GM19239 (cell line): Measurements from ENCODE around the gene AKR1B15.
"Not testable (repeated sequence)": the region's sequence is repeated elsewhere in the genome, so short reads cannot be mapped to it uniquely, and the experiment has no call there.

ENCODE experiments used
- DNase-seq: peaks from one replicate; pipeline ENCODE4 v3.0.0; 2011; ENCODE audit warnings: low spot score; ENCODE audit not compliant: insufficient read length
- FAIRE-seq: peaks from 2 replicates; lab custom pipeline; 2011; peaks lifted over from hg19 to GRCh38; lab: Jason Lieb, UNC

The AKR1B15 gene

DNA sequence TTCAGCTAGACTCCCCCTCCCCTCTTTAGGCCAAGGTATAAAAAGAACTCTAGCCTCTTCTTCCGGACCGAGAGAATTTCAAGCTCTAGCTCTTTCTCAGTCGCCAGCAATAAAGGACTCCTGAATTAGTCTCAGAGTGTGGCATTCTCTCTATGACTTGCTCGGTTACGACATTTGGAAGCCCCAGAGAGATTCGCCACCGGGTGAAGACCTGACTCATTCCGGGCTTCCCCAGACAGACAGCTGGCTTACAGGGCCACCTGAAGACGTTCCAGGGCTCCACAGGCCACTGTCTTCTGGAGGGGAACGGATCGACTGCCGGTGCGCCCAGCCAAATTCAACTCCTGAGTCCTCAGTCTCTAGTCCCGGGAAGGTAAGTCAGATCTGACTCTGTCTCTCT, at the start of gene AKR1B15:
Gene AKR1B15, plus strand, starts transcription at position 234 of the 400 bp plus-strand sequence. CDS start 15,510 bp downstream, outside the sequence.
- FAIRE-seq: peak; percentile 49
- peak; percentile 50 for DNase-seq

DNA sequence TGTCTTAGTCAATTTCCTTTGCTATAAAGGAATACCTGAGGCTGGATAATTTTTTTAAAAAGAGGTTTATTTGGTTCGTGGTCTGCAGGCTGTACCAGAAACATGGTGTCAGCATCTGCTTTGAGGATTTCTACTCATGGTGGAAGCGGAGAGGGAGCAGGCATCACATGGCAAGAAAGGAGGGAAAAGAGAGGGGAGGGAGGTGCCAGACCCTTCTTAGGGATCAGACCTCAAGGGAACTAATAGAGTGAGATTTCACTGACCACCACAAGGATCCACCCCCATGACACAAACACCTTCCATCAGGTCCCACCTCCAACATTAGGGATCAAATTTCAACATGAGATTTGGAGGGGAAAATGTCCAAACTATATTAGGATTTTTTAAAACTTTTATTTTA, 48.5 kb upstream of the AKR1B15 start:
- no peak for FAIRE-seq
- DNase-seq: no peak

DNA sequence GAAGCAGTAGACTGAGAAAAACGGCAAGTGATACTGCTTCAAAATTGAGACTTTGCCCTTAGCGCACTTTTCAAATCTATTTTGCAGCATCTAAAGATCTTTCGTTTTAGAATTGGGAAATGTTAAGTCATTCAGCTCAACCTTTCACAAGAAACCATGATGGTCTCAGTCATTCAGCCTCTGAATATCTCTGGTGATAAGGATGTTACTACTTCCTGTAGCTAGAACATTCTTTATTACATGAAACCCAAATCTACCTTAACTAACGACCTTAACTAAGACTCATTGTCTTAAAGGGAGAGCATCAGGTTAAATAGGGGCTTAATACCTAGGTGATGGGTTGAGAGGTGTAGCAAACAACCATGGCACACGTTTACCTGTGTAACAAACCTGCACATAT, 47.9 kb upstream of the AKR1B15 start:
- FAIRE-seq: no peak

DNA sequence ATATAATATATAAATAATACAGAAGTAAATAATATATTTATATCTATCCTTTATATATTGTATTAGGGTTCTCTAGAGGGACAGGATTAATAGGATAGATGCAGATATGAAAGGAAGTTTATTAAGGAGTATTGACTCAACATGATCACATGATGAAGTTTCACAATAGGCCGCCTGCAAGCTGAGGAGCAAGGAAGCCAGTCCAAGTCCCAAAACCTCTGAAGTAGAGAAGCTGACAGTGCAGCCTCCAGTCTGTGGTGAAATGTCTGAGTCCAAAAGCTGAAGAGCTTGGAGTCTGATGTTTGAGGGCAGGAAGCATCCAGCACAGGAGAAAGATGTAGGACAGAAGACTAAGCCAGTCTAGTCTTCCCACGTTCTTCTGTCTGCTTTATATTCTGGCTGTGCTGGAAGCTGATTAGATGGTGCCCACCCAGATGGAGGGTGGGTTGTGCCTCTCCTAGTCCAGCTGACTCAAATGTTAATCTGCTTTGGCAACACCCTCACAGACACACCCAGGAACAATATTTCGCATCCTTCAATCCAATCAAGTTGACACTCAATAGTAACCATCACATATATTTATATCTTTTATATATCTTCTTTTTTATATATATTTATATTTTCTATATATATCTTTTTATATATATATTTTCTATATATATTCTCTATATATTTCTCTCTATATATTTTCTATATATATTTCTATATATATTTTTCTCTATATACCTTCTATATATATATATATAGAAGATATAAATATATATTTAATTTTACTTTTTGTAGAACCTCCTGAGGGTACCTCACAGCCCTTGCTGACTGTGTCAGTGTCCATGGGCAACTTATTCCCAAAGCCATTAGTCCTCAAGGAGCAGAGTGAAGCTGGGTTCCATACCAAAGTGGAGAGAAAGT, 46.2 kb upstream of the AKR1B15 start:
- no peak for FAIRE-seq
- DNase-seq: no peak

More for the DNA sequence above, 47.9 kb upstream of the AKR1B15 start:
- no peak for DNase-seq

DNA sequence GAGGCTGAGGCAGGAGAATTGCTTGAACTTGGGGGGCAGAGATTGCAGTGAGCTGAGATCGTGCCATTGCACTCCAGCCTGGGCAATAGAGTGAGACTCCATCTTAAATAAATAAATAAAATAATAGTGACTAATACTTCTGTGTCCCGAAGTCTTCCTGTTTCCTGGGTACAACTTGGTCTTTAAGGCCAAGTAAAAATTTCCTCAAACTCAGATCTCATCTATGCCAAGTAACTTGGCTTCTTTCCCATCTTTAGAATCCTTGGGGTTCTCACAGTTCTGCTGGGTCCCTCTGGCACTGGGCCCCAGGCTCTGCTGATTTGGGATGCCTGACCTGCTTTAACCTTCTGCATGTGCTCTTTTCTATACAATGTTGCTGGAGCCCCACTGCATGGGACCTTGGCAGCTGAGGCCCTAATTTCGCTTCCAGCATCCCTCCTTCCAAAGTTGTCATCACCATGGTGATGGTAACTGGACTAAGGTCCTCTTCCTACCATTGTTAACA, 44.2 kb upstream of the AKR1B15 start:
- DNase-seq (no peak), FAIRE-seq (no peak)

DNA sequence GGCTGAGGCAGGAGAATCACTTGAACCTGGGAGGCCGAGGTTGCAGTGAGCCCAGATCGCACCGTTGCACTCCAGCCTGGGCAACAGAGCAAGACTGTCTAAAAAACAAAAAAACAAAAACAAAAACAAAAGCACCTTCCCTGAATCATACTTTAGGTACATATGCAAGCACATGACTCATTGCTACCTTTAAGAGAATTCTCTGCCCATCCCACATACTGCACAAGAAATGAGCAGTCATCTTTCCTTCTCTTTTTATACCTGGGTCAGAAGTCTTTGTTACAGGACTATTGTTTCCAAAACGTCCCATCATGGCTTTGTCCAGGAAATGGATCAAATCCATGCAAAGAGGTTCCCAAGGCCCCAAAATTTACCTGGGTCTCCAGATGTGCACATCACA, 43.1 kb upstream of the AKR1B15 start:
- no peak for FAIRE-seq
- no peak for DNase-seq

DNA sequence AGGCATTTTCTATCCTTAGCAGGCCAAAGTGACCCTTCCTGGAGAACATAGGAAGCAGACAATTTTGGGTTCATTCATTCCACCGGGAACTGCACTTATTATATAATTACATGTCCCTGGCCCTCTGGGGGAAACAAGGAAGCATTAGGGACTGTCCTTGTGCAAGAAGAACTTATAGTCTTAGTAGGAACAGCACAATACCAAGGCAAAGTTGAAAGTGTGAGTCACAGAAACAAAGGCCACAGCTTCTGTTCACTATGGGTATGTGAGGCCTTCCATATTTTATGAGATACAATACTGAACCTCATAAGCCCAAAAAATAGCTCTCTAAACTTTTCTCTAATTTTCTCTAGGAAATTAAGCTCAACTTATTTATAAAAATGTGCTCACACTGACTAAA, 39.9 kb upstream of the AKR1B15 start:
- DNase-seq (no peak), FAIRE-seq (no peak)

DNA sequence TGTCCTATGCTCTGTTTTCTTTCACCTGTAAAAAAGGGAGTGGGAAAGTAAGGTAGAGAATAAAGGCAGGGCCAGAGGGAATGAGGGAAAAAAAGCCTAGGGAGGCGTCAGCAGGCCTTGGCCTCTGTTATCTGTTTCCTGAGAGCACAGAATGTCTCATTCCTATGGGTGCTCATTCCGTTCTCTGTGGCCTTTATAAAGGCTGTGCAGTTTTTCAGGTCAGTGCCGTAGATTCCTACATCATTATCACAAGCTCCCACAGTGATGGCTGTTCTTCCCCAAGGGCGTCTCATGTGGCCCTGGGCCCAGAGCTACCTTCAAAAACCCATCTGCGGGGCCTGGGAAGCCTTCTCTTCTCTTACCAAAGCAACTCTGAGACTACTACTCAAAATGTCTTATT, 38.3 kb upstream of the AKR1B15 start:
- no peak for FAIRE-seq
- no peak for DNase-seq

DNA sequence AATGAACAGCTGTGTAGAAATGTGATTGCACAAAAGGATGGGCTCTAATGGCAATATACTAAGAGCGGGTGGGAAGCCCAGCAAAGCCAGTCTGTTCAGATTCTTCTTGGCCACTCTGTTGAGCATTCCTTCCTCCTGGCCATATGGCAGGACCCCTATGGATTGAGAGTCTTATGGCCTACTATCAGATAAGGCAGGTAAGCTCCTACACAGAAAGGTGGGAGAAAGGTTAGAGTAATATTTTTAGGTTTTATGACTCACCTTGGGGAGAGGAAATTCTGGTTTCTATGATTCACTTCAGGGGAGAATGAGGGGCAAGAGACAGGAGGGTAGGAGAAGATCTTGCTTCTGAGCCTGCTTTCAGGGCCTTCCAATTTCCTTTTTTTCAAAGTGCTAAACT, 36.6 kb upstream of the AKR1B15 start:
- DNase-seq (no peak), FAIRE-seq (no peak)

DNA sequence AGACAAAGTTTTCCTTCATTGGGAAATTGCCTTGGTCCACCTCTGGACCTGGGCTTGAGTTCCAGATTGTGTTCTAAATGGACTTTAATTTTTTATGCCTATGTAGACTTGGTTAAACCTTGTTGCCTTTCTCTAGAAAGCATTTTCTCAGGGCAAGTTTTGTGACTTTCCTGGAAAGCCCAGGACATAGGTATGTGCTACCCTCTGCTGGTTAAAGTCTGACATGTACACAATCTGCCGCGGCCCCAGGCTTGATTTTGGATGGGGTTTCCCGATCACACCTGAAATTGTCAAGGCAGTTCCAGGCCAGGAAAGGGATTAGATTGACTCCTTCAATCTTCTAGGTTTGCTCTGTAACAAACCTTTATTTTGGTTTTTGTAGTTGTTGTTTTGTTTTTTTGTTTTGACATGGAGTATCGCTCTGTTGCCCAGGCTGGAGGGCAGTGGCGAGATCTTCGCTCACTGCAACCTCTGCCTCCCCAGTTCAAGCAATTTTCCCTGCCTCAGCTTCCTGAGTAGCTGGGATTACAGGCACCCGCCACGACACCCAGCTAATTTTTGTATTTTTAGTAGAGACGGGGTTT, 35.6 kb upstream of the AKR1B15 start:
- FAIRE-seq (no peak), DNase-seq (peak; percentile 18)

DNA sequence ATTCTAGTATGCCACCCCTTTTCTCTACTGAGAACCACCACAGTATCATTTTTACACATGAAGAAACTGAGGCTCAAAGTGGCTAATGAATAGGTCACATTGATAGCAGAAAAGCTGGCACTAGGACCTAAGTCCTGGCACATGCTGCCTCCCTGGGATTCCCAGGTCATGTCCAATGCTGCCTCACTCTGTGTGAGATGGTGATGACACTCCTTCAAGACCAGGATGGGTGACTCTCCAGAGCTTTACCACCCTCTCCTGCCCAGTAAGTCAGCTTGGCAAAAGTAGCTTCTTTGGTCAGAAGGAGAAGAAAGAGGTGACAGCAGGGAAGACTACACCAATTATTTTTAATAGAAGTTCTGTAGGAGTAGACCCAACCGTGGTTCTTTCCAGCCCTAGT, 34.8 kb upstream of the AKR1B15 start:
- FAIRE-seq: no peak
- DNase-seq: no peak

DNA sequence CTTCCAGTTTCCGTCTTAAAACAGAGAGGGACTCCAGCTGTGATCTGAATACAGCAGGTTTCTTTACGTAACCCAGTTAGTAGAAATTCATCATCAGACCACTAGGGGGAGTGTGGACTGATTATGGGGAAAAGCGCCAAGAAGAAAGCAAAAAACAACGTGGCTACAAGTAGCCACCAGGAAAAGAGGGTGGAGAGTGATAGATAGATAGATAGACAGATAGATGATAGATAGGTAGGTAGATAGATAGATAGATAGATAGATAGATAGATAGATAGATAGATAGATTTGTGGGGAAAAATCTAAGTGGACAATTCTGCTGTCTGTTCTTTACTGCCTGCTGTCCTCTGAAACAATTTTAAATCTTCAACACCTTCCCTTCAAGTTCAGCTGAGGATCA, 34.2 kb upstream of the AKR1B15 start:
- FAIRE-seq: no peak

DNA sequence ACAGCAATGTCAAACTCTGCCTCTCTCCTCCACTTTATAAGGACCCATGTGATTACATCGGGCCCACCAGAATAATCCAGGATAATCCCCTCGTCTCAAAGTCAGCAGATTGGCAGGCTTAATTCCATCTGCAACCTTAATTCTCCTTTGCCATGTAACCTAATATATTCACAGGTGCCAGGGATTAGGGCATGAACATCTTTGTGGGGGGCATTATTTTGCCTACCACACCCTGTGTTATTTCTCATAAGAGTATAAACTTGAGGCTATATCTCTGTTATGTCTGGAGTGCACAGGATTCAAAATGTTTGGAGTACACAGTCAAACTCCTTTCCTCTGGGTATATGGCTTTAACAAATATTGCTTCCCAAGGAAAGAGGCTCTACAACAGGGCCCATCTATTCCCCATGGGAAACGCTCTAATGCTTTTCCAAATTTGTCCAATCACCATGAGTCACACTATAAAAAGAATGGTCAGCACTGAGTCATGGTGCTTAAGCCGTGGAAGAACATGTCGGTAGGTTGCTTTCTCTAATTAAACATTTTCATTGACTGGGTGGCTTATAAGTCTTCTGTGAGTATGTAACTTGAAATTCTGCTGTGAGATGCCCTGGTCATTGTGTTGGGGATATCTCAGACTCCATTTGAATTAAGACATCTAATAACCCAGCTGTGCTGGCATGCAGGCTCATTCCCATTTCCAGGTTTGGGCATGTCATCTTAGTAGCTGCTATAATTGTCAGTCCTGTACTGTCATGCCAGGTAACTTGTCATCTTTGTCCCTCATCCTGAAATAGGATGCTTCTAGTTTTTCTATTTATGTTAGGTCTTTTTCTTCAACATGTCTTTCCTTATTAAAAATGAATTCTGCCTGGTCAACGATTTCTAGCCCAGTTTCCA, 33.1 kb upstream of the AKR1B15 start:
- DNase-seq: no peak
- FAIRE-seq: no peak

More for the DNA sequence above, 34.2 kb upstream of the AKR1B15 start:
- peak; percentile 35 for DNase-seq

DNA sequence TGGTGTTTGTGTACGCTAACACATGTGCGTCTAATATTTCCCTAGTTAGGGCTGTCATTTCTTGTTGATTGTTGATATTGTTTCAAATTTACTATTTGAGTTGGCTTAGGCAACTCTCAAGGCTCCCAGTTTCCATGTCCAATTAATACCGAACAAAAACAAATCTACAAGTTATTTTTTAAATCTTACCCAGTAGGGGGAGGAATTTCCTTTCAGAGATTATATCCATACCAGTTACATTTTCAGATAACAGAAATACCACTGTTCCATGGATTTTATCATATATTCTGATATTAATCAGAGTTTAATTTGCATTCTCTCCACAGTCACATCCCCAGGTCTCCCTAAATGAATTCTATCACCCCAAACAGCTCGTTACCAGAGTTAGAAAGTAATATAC, 28.8 kb upstream of the AKR1B15 start:
- DNase-seq (no peak), FAIRE-seq (no peak)

DNA sequence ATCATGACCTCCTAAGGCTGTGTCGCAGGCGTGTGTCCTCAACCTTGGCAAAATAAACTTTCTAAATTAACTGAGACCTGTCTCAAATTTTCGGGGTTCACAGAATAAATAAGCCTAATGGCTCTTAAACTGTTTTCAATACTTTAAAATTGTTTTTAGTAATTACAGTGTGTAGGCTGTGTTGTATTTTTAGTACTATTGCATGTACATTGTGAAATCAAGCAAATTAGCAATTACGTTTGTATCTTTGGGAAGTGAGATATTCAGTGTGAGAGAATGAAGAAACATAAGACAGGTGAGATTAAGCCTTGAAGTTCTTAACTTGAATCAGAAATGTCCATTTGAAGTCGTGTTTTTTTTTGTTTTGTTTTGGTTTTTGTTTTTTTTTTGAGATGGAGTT, 26.3 kb upstream of the AKR1B15 start:
- DNase-seq (no peak), FAIRE-seq (no peak)

DNA sequence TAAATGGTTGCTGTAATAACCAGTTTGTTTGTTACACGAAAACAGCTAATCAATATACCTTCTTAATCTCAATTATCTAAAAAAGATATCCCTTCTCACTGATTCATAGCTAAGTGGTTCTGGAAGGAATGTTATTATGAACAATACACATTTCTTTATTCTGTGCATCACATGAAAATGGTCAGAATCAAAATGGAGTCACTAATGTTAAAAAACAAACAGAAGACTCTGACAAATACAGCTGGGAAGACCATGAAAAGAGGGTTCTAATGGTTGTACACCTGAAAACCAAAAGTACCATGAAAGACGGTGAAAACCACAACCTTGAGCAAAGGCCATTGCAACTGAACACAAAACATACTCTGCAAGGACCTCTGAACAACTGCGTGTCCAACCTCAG, 23.5 kb upstream of the AKR1B15 start:
- FAIRE-seq, DNase-seq: not testable (repeated sequence)

DNA sequence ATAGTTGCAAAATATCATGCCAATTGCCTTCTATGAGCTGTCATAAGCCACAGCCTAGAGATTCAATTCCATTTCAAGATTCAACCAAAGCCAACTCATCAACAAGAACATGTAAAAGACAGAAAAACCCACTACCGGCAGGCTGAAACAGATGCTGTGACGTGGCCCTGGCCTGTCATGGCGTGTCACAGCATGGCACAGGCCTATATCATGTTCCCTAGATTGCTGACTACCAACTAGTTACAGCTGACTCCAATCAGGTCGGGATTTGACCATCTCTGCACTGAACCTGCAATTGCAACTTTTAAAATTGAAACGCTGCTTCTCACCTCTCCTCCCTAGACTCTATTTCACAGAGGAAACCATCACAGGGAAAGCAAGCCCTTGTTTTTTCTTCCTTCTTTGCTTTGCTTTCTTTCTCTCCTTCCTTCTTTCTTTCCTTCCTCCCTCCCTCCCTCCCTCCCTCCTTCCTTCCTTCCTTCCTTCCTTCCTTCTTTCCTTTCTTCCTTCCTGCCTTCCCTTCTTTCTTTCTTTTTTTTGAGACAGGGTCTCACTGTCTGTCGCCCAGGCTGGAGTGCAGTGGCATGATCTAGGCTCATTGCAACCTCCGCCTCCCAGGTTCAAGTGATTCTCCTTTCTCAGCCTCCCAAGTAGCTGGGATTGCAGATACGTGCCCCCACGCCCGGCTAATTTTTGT, 22.2 kb upstream of the AKR1B15 start:
- DNase-seq, FAIRE-seq: not testable (repeated sequence)

DNA sequence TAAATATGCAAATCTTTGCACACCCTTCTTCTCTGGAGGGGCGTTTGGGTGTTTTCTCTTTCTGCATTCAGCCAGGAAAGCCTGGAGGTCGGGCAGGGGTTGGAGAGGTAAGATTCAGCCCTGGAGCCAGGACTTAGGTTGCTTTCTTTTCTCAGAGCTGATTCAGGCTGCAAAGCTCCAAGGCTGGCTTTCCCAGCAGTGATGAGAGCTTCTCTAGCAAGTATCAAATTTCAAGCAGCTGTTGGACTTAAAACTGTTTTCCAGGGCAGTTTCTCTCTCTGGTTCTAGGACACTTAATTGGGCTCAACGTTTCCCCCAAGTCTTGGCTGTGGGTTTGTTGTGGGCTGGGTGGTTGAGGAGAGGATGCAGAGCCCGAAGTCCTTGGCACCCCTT, 20.9 kb upstream of the AKR1B15 start:
- DNase-seq (no peak), FAIRE-seq (no peak)

DNA sequence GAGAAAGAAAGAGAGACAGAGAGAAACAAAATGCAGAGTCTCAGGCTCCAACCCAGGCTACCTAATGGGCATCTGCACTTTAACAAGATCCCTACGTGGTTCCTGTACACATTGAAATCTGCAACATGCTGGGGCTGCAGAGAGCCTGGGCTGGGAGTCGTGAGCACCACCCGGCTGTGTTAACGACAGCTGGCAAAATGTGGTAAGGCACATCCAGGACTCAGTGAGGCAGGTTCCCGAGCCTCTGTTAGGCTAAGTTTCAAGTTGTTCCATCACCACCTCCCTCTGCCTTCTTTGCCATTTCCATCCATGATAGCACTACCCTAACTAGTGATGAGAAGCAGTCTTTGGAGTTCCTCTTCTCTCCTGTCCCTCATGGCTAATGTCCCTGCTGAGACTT, 20.2 kb upstream of the AKR1B15 start:
- FAIRE-seq: no peak
- DNase-seq: no peak

DNA sequence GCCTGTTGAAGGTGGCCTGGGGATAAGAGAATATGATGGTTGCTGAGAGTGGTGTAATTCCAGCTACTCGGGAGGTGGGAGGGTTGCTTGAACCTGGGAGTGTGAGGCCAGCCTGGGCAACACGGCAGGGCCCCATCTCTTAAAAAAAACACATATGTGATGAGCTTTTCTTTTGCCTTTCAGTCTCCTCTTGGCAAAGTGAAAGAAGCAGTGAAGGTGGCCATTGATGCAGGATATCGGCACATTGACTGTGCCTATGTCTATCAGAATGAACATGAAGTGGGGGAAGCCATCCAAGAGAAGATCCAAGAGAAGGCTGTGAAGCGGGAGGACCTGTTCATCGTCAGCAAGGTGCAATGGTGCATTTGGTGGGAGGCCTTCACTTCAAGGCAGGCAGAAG, 18.4 kb upstream of the AKR1B15 start:
- FAIRE-seq: no peak
- no peak for DNase-seq
